ENCODE measurements around the gene AIP. TPM values are rescaled to one million over a fixed set of nuclear protein-coding genes. Genes with fewer than 3 reads are reported as not detected.

The AIP gene
- total and polyA plus RNA-seq, 9 of the 15 experiments (the other 6 are each of a cell fraction or from before 2014, with no cell fraction given), result 5.2 to 92.5 (median 52.7) TPM

DNA sequence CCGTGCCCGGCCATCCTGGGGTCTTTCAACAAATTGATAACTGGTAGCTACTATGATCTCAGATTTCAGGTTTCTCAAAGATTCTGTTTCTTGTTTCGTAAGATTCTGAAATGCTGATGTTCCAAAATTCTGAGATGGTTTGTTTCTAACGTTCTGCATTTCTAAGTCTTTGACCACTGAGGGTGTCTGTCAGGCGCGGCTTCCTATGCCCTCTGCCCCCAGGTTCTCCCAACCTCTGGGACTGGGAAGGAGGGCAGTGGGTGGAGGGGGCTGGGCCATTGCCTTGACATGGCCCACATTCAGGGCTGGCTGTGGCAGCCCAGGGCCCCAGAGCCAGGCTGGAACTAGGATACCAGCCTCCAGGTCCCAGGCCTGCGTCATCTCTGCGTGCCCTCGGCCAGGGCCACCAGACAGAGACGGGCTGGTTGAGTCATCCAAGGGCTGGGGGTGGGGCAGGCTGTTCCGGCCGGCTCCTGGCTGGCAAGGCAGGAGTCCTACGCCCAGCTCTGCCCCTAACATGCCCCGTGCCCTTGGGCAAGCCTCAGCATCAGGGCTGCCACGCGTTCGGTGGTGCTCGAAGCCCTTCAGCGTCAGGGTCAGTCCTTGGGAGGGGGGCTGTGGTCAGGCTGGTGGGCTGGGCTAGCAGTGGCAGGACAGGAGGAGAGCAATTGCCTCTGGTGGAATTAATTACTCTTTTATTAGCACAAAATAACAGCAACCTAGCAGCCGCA, 19.0 kb upstream of the AIP start:
- Histone ChIP-seq H3K9ac (ENCODE audit: insufficient read depth in 1 of 2, low read depth in 2 of 2, low read length in 2 of 2) (peak overlapping the region; percentile 78 to 87), H3K4me1 (replicated peaks in 1 of 2; ENCODE audit: control insufficient read depth in 2 of 2, insufficient read depth in 2 of 2, low read length in 2 of 2) (peaks cover 20 to 48% of the 10 kb centered on the region in 2 experiments; a peak in 4 of 5 replicates), H3K4me3 (peak overlapping the region; percentile 75), H2AFZ (ENCODE audit: low read depth, low read length) (peak overlapping the region; percentile 84), H3K79me2 (ENCODE audit: control insufficient read depth, insufficient read depth, low read length) (peaks cover 12% of the 10 kb centered on the region), H3K27me3 (ENCODE audit: control insufficient read depth in 2 of 2, insufficient read depth in 2 of 2, low read length in 2 of 2) (no peaks in the 10 kb centered on the region), H3K9me1 (ENCODE audit: control insufficient read depth, insufficient read depth, low read length) (no peaks in the 10 kb centered on the region), H4K20me1 (replicated peaks; ENCODE audit: control insufficient read depth, insufficient read depth, low read length) (no peaks in the 10 kb centered on the region), H3K27ac (ENCODE audit: extremely low read depth, low read depth, low read length) (peak overlapping the region; percentile 86), H3K36me3 (ENCODE audit: control insufficient read depth, insufficient read depth, low read length) (no peaks in the 10 kb centered on the region), H3K9me3 (replicated peaks; ENCODE audit: control insufficient read depth, insufficient read depth, low read depth, low read length) (no peaks in the 10 kb centered on the region), H3K4me2 (ENCODE audit: insufficient read depth, low read length) (peak overlapping the region; percentile 80)
- no peak for FAIRE-seq
- peak; percentile 75 for ATAC-seq
- ChIA-PET CTCF (ENCODE audit: low intra/inter-chr PET ratio) (no interaction called here), POLR2A (interaction anchor here (0.6 to 1.8 kb wide), 4 partner anchors 12 to 36 kb away, joined by 4 to 5 read pairs (median 4); partner anchors contain the start of gene RPS6KB2)
- peak; percentile 73 to 86 (median 80) for DNase-seq (ENCODE audit: extremely low read depth in 1 of 4, low spot score in 3 of 4)
- WGBS (ENCODE audit: insufficient coverage, low coverage, missing lambda C conversion rate), result 19% methylated on average over 19 of the region's 20 CpGs
- BruUV-seq (replicated peaks), result TSS peak; percentile 84
- in situ Hi-C loops (cut with MboI) (no loop called here), intact Hi-C loops (cut with micrococcal nuclease) (no loop called here)
- TF ChIP-seq ZNF778 (CRISPR knock-in tag; IDR thresholded peaks at IDR 0.05) (no peak), JUND (IDR thresholded peaks at IDR 0.05; ENCODE audit: borderline replicate concordance, low read depth, low read length) (peak; percentile 97), JUND (tag; IDR thresholded peaks at IDR 0.05; ENCODE audit: borderline replicate concordance, low read depth, low read length) (peak; percentile 94; the same call in 2 of the 3 replicates), ZNF766 (CRISPR knock-in tag; conservative IDR thresholded peaks at IDR 0.05) (no peak), ZNF586 (CRISPR knock-in tag; conservative IDR thresholded peaks at IDR 0.05) (no peak), ZNF134 (CRISPR knock-in tag; conservative IDR thresholded peaks at IDR 0.05) (no peak), ZBTB7A (IDR thresholded peaks at IDR 0.05; ENCODE audit: borderline replicate concordance, control insufficient read depth, low read depth, low read length) (no peak), ARID4B (CRISPR knock-in tag; IDR thresholded peaks at IDR 0.05) (no peak; the same call in 1 of the 2 replicates), MYC (IDR thresholded peaks at IDR 0.05; ENCODE audit: low read depth, low read length) (0 out of 2 replicates have a peak, but pooled peaks have one; percentile 11), MYC (CRISPR knock-in tag; IDR thresholded peaks at IDR 0.05; ENCODE audit: borderline replicate concordance, low read depth) (0 out of 2 replicates have a peak, but pooled peaks have one; percentile 30), GTF2F1 (IDR thresholded peaks at IDR 0.05; ENCODE audit: low read depth, low read length) (no peak), NR3C1 (CRISPR knock-in tag; IDR thresholded peaks at IDR 0.05) (no peak)
- TF ChIP-seq, protein P1, sequence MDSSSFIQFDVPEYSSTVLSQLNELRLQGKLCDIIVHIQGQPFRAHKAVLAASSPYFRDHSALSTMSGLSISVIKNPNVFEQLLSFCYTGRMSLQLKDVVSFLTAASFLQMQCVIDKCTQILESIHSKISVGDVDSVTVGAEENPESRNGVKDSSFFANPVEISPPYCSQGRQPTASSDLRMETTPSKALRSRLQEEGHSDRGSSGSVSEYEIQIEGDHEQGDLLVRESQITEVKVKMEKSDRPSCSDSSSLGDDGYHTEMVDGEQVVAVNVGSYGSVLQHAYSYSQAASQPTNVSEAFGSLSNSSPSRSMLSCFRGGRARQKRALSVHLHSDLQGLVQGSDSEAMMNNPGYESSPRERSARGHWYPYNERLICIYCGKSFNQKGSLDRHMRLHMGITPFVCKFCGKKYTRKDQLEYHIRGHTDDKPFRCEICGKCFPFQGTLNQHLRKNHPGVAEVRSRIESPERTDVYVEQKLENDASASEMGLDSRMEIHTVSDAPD (CRISPR knock-in tag; IDR thresholded peaks at IDR 0.05), result no peak
- TF ChIP-seq, protein P2, sequence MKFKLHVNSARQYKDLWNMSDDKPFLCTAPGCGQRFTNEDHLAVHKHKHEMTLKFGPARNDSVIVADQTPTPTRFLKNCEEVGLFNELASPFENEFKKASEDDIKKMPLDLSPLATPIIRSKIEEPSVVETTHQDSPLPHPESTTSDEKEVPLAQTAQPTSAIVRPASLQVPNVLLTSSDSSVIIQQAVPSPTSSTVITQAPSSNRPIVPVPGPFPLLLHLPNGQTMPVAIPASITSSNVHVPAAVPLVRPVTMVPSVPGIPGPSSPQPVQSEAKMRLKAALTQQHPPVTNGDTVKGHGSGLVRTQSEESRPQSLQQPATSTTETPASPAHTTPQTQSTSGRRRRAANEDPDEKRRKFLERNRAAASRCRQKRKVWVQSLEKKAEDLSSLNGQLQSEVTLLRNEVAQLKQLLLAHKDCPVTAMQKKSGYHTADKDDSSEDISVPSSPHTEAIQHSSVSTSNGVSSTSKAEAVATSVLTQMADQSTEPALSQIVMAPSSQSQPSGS (CRISPR knock-in tag; IDR thresholded peaks at IDR 0.05), result no peak

All from K562 (cell line).